ENCODE results near the gene HSPG2. TPM values are rescaled to one million over a fixed set of nuclear protein-coding genes. Genes with fewer than 3 reads are reported as not detected.

Gene HSPG2
- total and polyA plus RNA-seq, 9 of the 15 experiments (the other 6 are each of a cell fraction or from before 2014, with no cell fraction given), result 0.14 to 160 (median 15.7) TPM

GRCh38 chr1:21837476-21837875, 99.6 kb downstream of the HSPG2 start (continued):
- TF ChIP-seq, protein P1, sequence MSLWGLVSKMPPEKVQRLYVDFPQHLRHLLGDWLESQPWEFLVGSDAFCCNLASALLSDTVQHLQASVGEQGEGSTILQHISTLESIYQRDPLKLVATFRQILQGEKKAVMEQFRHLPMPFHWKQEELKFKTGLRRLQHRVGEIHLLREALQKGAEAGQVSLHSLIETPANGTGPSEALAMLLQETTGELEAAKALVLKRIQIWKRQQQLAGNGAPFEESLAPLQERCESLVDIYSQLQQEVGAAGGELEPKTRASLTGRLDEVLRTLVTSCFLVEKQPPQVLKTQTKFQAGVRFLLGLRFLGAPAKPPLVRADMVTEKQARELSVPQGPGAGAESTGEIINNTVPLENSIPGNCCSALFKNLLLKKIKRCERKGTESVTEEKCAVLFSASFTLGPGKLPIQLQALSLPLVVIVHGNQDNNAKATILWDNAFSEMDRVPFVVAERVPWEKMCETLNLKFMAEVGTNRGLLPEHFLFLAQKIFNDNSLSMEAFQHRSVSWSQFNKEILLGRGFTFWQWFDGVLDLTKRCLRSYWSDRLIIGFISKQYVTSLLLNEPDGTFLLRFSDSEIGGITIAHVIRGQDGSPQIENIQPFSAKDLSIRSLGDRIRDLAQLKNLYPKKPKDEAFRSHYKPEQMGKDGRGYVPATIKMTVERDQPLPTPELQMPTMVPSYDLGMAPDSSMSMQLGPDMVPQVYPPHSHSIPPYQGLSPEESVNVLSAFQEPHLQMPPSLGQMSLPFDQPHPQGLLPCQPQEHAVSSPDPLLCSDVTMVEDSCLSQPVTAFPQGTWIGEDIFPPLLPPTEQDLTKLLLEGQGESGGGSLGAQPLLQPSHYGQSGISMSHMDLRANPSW (CRISPR knock-in tag; IDR thresholded peaks at IDR 0.05), result no peak

DNA sequence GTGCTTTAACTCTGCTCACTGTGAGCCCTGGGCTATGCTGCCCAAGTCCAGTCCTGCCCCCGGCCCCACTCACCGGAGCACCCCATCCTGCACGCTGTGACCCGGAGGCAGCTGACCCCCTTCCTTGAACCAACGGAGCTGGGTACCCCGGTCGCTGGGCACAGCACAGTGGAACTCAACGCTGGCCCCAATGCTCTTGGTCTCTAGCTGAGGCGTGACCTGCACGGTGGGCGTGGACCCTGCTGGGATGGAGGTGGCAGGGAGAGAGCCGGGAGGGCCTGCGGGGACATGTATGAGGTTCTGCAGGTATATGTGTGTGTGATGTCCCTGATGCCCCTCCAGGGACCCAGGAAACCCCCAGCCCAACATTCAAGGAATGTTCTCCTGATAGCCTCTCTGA, 100.4 kb downstream of the HSPG2 start:
- 93% methylated on average over 13 of the region's 13 CpGs for WGBS (ENCODE audit: insufficient coverage, low coverage, missing lambda C conversion rate)
- Histone ChIP-seq H3K4me2 (ENCODE audit: insufficient read depth, low read length) (no peak overlapping the region), H3K9ac (ENCODE audit: insufficient read depth in 1 of 2, low read depth in 2 of 2, low read length in 2 of 2) (no peak overlapping the region), H3K9me3 (replicated peaks; ENCODE audit: control insufficient read depth, insufficient read depth, low read depth, low read length) (peaks cover 9% of the 10 kb centered on the region), H3K79me2 (ENCODE audit: control insufficient read depth, insufficient read depth, low read length) (no peaks in the 10 kb centered on the region), H3K9me1 (ENCODE audit: control insufficient read depth, insufficient read depth, low read length) (peaks cover 5% of the 10 kb centered on the region), H3K27ac (ENCODE audit: extremely low read depth, low read depth, low read length) (no peak overlapping the region), H3K4me1 (replicated peaks in 1 of 2; ENCODE audit: control insufficient read depth in 2 of 2, insufficient read depth in 2 of 2, low read length in 2 of 2) (peaks cover 0 to 10% of the 10 kb centered on the region in 2 experiments; a peak in 1 of 5 replicates), H3K36me3 (ENCODE audit: control insufficient read depth, insufficient read depth, low read length) (peaks cover 91% of the 10 kb centered on the region; the same call in 2 of the 3 replicates), H4K20me1 (replicated peaks; ENCODE audit: control insufficient read depth, insufficient read depth, low read length) (no peaks in the 10 kb centered on the region; the same call in 1 of the 2 replicates), H3K27me3 (ENCODE audit: control insufficient read depth in 2 of 2, insufficient read depth in 2 of 2, low read length in 2 of 2) (no peaks in the 10 kb centered on the region), H3K4me3 (no peak overlapping the region), H2AFZ (ENCODE audit: low read depth, low read length) (no peak overlapping the region)
- no TSS peak for BruUV-seq (replicated peaks)
- in situ Hi-C loops (cut with MboI), result no loop called here
- ATAC-seq (no peak), DNase-seq (ENCODE audit: extremely low read depth in 1 of 4, low spot score in 3 of 4) (no peak), FAIRE-seq (no peak)
- POLR2A ChIA-PET, result interaction anchor here (0.9 kb wide), 1 partner anchor 16 kb away, joined by 3 read pairs; no protein-coding TSS in a partner anchor
- TF ChIP-seq POLR2G (IDR thresholded peaks at IDR 0.05; ENCODE audit: low read depth, low read length), result peak; percentile 27; the same call in 1 of the 2 replicates
- no peak for TF ChIP-seq NFIX (CRISPR knock-in tag; IDR thresholded peaks at IDR 0.05; ENCODE audit: low read depth)
- no peak for TF ChIP-seq ETV1 (tag; conservative IDR thresholded peaks at IDR 0.05; ENCODE audit: low read depth)
- CTCF ChIA-PET (ENCODE audit: low intra/inter-chr PET ratio), result no interaction called here
- intact Hi-C loops (cut with micrococcal nuclease), result no loop called here
